Smooth muscle cell (in vitro differentiated cells): ENCODE data around the gene SMAP2. TPM values are rescaled to one million over a fixed set of nuclear protein-coding genes. Genes with fewer than 3 reads are reported as not detected.

Experiments used
- DNase-seq: peaks from one replicate; lab custom pipeline; 2025; ENCODE audit not compliant: unreplicated experiment; lab: John Stamatoyannopoulos, UW
- H2AFZ ChIP-seq: fragments of 200-600 bp; sonication (generic); 2 replicates; pipeline ENCODE4 v1.6.0; 2016; ENCODE audit warnings: antibody characterized with exemption, low read depth, mild to moderate bottlenecking
- H3F3A ChIP-seq: fragments of 200-600 bp; sonication (generic); 2 replicates; pipeline ENCODE4 v1.6.0; 2017; ENCODE audit warnings: antibody characterized with exemption, low read depth
- H3K27ac ChIP-seq: fragments of 200-600 bp; sonication (generic); 2 replicates; pipeline ENCODE4 v1.5.1; 2016; ENCODE audit warnings: low read depth, mild to moderate bottlenecking
- H3K27me3 ChIP-seq: fragments of 200-600 bp; sonication (generic); 2 replicates; pipeline ENCODE4 v1.6.1; 2016; ENCODE audit warnings: low read depth, mild to moderate bottlenecking
- H3K36me3 ChIP-seq: fragments of 200-600 bp; sonication (generic); 2 replicates; pipeline ENCODE4 v1.5.1; 2016; ENCODE audit warnings: low read depth
- H3K4me1 ChIP-seq: fragments of 200-600 bp; sonication (generic); 2 replicates; pipeline ENCODE4 v1.5.1; 2016; ENCODE audit warnings: low read depth
- H3K4me2 ChIP-seq: fragments of 200-600 bp; sonication (generic); 2 replicates; pipeline ENCODE4 v1.6.0; 2016; ENCODE audit warnings: mild to moderate bottlenecking
- H3K4me3 ChIP-seq: fragments of 200-600 bp; sonication (generic); 2 replicates; pipeline ENCODE4 v1.5.1; 2016; ENCODE audit warnings: mild to moderate bottlenecking
- H3K79me2 ChIP-seq: fragments of 200-600 bp; sonication (generic); 2 replicates; pipeline ENCODE4 v1.6.0; 2016; ENCODE audit warnings: low read depth, mild to moderate bottlenecking
- H3K9ac ChIP-seq: fragments of 200-600 bp; sonication (generic); 2 replicates; pipeline ENCODE4 v1.6.0; 2016; ENCODE audit warnings: low read depth
- H3K9me3 ChIP-seq: fragments of 200-600 bp; sonication (generic); replicated peaks from 2 replicates; pipeline ENCODE4 v1.5.1; 2016; ENCODE audit warnings: low read depth
- H4K20me1 ChIP-seq: fragments of 200-600 bp; sonication (generic); 2 replicates; pipeline ENCODE4 v1.6.0; 2016; ENCODE audit warnings: low read depth
- CTCF ChIP-seq: fragments of 200-600 bp; sonication (generic); IDR thresholded peaks from 2 replicates; pipeline ENCODE4 v1.5.1; 2017; ENCODE audit warnings: borderline replicate concordance, mild to moderate bottlenecking, antibody characterized with exemption; ENCODE audit not compliant: insufficient read depth, poor library complexity, severe bottlenecking
- WGBS: methylation state at CpG from one replicate; pipeline ENCODE4 v1.1.7; 2016; ENCODE audit warnings: low lambda C conversion rate; 5-methylcytosine and 5-hydroxymethylcytosine counted together
- polyA plus RNA-seq: library from polyadenylated mRNA; unstranded; fragments of >200 nt; fragmentation: Nextera tagmentation; extraction: Ambion mirVana; gene quantifications from 2 replicates; pipeline ENCODE4 v1.2.1, GENCODE V29; 2016
- total RNA-seq: library from RNA; depleted of rRNA; stranded (reverse); fragments of >200 nt; gene quantifications from 2 replicates; pipeline ENCODE4 v1.2.3, GENCODE V29; 2014

The SMAP2 gene
- total and polyA plus RNA-seq, 2 experiments from 2014 or later, result 18.4 to 29.7 TPM

GRCh38 chr1:40379785-40380452, 6.4 kb downstream of the SMAP2 start:
- Histone ChIP-seq H3K36me3 (no peaks in the 10 kb centered on the region), H3K27me3 (no peaks in the 10 kb centered on the region), H3K9me3 (no peaks in the 10 kb centered on the region), H3K4me1 (peaks cover 13% of the 10 kb centered on the region), H3K4me2 (peak overlapping the region; percentile 71), H3K4me3 (no peak overlapping the region), H3K9ac (no peak overlapping the region), H3F3A (peaks cover 15% of the 10 kb centered on the region), H3K79me2 (peaks cover 82% of the 10 kb centered on the region), H4K20me1 (peaks cover 52% of the 10 kb centered on the region), H3K27ac (peak overlapping the region; percentile 71), H2AFZ (no peak overlapping the region)
- no peak for TF ChIP-seq CTCF
- WGBS, result 19% methylated on average over 1 of the region's 1 CpG
- DNase-seq, result no peak

GRCh38 chr1:40380817-40381216, 7.3 kb downstream of the SMAP2 start:
- no peak overlapping the region for H2AFZ ChIP-seq
- no peak overlapping the region for H3K4me3 ChIP-seq
- peaks cover 15% of the 10 kb centered on the region for H3F3A ChIP-seq
- H3K9me3 ChIP-seq, result no peaks in the 10 kb centered on the region
- H3K27me3 ChIP-seq, result no peaks in the 10 kb centered on the region
- peaks cover 10% of the 10 kb centered on the region for H3K4me1 ChIP-seq
- WGBS, result 97% methylated on average over 4 of the region's 4 CpGs
- H3K36me3 ChIP-seq, result no peaks in the 10 kb centered on the region
- H3K27ac ChIP-seq, result no peak overlapping the region
- H3K4me2 ChIP-seq, result no peak overlapping the region
- peaks cover 61% of the 10 kb centered on the region for H4K20me1 ChIP-seq
- H3K79me2 ChIP-seq, result peaks cover 73% of the 10 kb centered on the region
- TF ChIP-seq CTCF, result no peak
- no peak for DNase-seq
- H3K9ac ChIP-seq, result no peak overlapping the region

GRCh38 chr1:40381268-40382107, 8.0 kb downstream of the SMAP2 start:
- Histone ChIP-seq H2AFZ (no peak overlapping the region), H3K4me1 (peaks cover 16% of the 10 kb centered on the region), H3K9me3 (no peaks in the 10 kb centered on the region), H3K4me3 (no peak overlapping the region), H3K27ac (no peak overlapping the region), H3K79me2 (peaks cover 67% of the 10 kb centered on the region), H3K4me2 (no peak overlapping the region), H4K20me1 (peaks cover 65% of the 10 kb centered on the region), H3F3A (peaks cover 15% of the 10 kb centered on the region), H3K36me3 (no peaks in the 10 kb centered on the region), H3K27me3 (no peaks in the 10 kb centered on the region), H3K9ac (no peak overlapping the region)
- WGBS, result 97% methylated on average over 7 of the region's 7 CpGs
- DNase-seq, result no peak
- no peak for TF ChIP-seq CTCF

- Histone ChIP-seq H3K36me3 (no peaks in the 10 kb centered on the region), H3K4me2 (no peak overlapping the region), H3K9me3 (no peaks in the 10 kb centered on the region), H3K4me1 (peaks cover 16% of the 10 kb centered on the region), H2AFZ (no peak overlapping the region), H3K27me3 (no peaks in the 10 kb centered on the region), H3K9ac (no peak overlapping the region), H3K27ac (no peak overlapping the region), H4K20me1 (peaks cover 71% of the 10 kb centered on the region), H3K4me3 (no peak overlapping the region), H3K79me2 (peaks cover 65% of the 10 kb centered on the region), H3F3A (peaks cover 18% of the 10 kb centered on the region)
- 60% methylated on average over 3 of the region's 3 CpGs for WGBS
- TF ChIP-seq CTCF, result no peak
- DNase-seq, result no peak
Observed at GRCh38 chr1:40382108-40382460, 8.6 kb downstream of the SMAP2 start.
